ENCODE data around the gene MTA3. TPM values are rescaled to one million over a fixed set of nuclear protein-coding genes. Genes with fewer than 3 reads are reported as not detected.

Gene MTA3
- total RNA-seq, 1 donor, result 34.1 TPM

- no peak for DNase-seq (ENCODE audit: low read depth)
- TF ChIP-seq, protein P1, sequence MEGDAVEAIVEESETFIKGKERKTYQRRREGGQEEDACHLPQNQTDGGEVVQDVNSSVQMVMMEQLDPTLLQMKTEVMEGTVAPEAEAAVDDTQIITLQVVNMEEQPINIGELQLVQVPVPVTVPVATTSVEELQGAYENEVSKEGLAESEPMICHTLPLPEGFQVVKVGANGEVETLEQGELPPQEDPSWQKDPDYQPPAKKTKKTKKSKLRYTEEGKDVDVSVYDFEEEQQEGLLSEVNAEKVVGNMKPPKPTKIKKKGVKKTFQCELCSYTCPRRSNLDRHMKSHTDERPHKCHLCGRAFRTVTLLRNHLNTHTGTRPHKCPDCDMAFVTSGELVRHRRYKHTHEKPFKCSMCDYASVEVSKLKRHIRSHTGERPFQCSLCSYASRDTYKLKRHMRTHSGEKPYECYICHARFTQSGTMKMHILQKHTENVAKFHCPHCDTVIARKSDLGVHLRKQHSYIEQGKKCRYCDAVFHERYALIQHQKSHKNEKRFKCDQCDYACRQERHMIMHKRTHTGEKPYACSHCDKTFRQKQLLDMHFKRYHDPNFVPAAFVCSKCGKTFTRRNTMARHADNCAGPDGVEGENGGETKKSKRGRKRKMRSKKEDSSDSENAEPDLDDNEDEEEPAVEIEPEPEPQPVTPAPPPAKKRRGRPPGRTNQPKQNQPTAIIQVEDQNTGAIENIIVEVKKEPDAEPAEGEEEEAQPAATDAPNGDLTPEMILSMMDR (IDR thresholded peaks at IDR 0.05; ENCODE audit: insufficient read depth, low read length), result no peak
- H3K4me3 ChIP-seq (ENCODE audit: low read depth, low read length), result no peak overlapping the region
Measured at GRCh38 chr2:42800461-42800962, 232.1 kb downstream of the MTA3 start.

- TF ChIP-seq, protein P1 (IDR thresholded peaks at IDR 0.05; ENCODE audit: insufficient read depth, low read length), result no peak
- peak; percentile 42 for DNase-seq (ENCODE audit: low read depth)
Measured at GRCh38 chr2:42800981-42801380, 232.5 kb downstream of the MTA3 start.

DNA sequence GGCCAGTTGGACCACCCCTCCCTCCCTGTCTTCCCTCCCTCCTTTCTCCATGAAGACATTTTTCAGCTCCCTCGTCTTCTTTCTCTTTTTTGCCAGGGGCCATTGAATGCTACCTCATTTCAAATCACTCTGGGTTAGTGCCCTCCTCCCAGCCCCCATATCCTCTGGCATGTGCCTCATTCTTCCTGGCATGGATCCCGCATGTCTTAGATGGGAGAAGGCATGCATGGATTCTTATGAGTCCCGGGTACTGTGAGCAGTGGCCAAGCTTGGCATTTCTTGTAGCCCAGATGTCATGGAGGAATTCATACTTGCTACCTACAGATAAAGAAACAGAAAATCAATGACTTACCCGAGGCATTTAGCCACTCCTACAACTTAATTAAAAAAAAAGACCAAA, 232.9 kb downstream of the MTA3 start:
- TF ChIP-seq, protein P1 (IDR thresholded peaks at IDR 0.05; ENCODE audit: insufficient read depth, low read length), result no peak
- peak; percentile 39 for DNase-seq (ENCODE audit: low read depth)
- H3K4me3 ChIP-seq (ENCODE audit: low read depth, low read length), result no peak overlapping the region

More at GRCh38 chr2:42800981-42801380, 232.5 kb downstream of the MTA3 start:
- no peak overlapping the region for H3K4me3 ChIP-seq (ENCODE audit: low read depth, low read length)

GRCh38 chr2:42802150-42802549, 233.7 kb downstream of the MTA3 start:
- peak; percentile 61 for DNase-seq (ENCODE audit: low read depth)

GRCh38 chr2:42804338-42804737, 235.9 kb downstream of the MTA3 start:
- TF ChIP-seq, protein P1 (IDR thresholded peaks at IDR 0.05; ENCODE audit: insufficient read depth, low read length), result no peak
- peak; percentile 10 for DNase-seq (ENCODE audit: low read depth)
- no peak overlapping the region for H3K4me3 ChIP-seq (ENCODE audit: low read depth, low read length)

More at GRCh38 chr2:42802150-42802549, 233.7 kb downstream of the MTA3 start:
- TF ChIP-seq, protein P1 (IDR thresholded peaks at IDR 0.05; ENCODE audit: insufficient read depth, low read length), result peak; percentile 78
- no peak overlapping the region for H3K4me3 ChIP-seq (ENCODE audit: low read depth, low read length)

GRCh38 chr2:42804891-42805290, 236.5 kb downstream of the MTA3 start:
- H3K4me3 ChIP-seq (ENCODE audit: low read depth, low read length), result no peak overlapping the region
- DNase-seq (ENCODE audit: low read depth), result no peak
- TF ChIP-seq, protein P1 (IDR thresholded peaks at IDR 0.05; ENCODE audit: insufficient read depth, low read length), result no peak

Small RNAs within 50 kb of the gene (small RNA-seq; reads per million reads assigned to genes)
- gene AC074375.1, result not detected
- not detected for gene RNU6-137P

Other genes starting within 250 kb of the MTA3 start
- gene COX7A2L, start 207.4 kb upstream of the MTA3 start, total RNA-seq (ENCODE audit: low replicate concordance), result 181 and 197 TPM in 2 replicates
- gene KCNG3, start 74.7 kb upstream of the MTA3 start, total RNA-seq (ENCODE audit: low replicate concordance), result under 0.01 TPM in 1 of 2 replicates, not detected in the other
- 0.27 TPM in 1 of 2 replicates, not detected in the other for gene OXER1, start 195.5 kb downstream of the MTA3 start, total RNA-seq (ENCODE audit: low replicate concordance)
- 0.90 and 5.4 TPM in 2 replicates for gene HAAO, start 224.0 kb downstream of the MTA3 start, total RNA-seq (ENCODE audit: low replicate concordance)